ENCODE data around the gene GAS7.

- TF ChIP-seq BRCA1 (IDR thresholded peaks at IDR 0.05), result no peak
- TF ChIP-seq BRCA1 (CRISPR knock-in tag; IDR thresholded peaks at IDR 0.05), result no peak
- no peak for TF ChIP-seq ATF3 (IDR thresholded peaks at IDR 0.05)
- TF ChIP-seq ATF3 (CRISPR knock-in tag; conservative IDR thresholded peaks at IDR 0.05), result no peak
Measured at GRCh38 chr17:10067446-10068143, 130.8 kb downstream of the GAS7 start.
